A549 (cell line): ENCODE results near the gene UFD1.

Experiments
- CTCF ChIP-seq: fragments of >200 bp; sonication (Bioruptor Twin); formaldehyde crosslinking; IDR thresholded peaks from 3 replicates; pipeline ENCODE4 v1.5.1; 2016
- JUN ChIP-seq, 2 experiments: fragments of >200 bp; sonication (Bioruptor Twin); formaldehyde crosslinking; IDR thresholded peaks; 2 replicates in 1 of 2; 3 replicates in 1 of 2; pipeline ENCODE4 v1.6.1; 2016 to 2017

GRCh38 chr22:19514831-19515565, 36.0 kb upstream of the UFD1 start:
- TF ChIP-seq JUN (IDR thresholded peaks at IDR 0.05) (no peak), CTCF (no peak)
